GM19328 (cell line): Measurements from ENCODE around the gene LRRC8A.
"Not testable (repeated sequence)": the region's sequence is repeated elsewhere in the genome, so short reads cannot be mapped to it uniquely, and the experiment has no call there.

Source experiments
- ATAC-seq: cut with Tn5 transposase; IDR thresholded peaks from one replicate; pipeline ENCODE4 v1.9.1; 2021; ENCODE audit warnings: mild to moderate bottlenecking, moderate library complexity; ENCODE audit not compliant: unreplicated experiment

The LRRC8A gene

DNA sequence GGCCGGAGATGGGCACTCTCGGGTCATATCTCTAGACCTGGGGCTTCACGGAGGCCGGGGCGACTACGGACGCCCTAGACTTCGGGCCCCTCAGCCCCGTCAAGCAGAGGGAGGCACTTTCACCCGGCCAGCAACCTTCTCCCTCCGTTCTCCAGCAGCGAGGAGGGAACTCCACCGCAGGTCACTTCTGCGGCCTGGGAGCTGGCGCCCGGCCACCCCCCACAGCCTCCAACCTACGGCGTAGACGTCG, 65.3 kb downstream of the LRRC8A start:
- no peak for ATAC-seq

GRCh38 chr9:128947527-128948301, 65.8 kb downstream of the LRRC8A start, which contains the start of the genes DOLK and NUP188:
DOLK (minus strand) TSS chr9:128947603; CDS start chr9:128947303, 300 bp downstream.
NUP188 (plus strand) TSS chr9:128947699; CDS start chr9:128947720, 21 bp downstream.
- ATAC-seq: peak; percentile 74

DNA sequence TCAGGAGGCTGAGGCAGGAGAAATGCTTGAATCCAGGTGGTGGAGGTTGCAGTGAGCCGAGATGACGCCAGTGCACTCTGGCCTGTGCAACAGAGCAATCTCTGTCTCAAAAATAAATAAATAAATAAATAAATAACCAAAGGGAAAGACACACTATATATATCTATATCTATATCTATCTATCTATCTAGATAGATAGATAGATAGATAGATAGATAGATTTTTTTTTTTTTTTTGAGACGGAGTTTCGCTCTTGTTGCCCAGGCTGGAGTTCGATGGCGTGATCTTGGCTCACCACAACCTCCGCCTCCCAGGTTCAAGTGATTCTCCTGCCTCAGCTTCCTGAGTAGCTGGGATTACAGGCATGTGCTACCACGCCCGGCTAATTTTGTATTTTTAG, 79.5 kb downstream of the LRRC8A start:
- ATAC-seq: not testable (repeated sequence)
